Activated B cell treated with CpG ODN at 0.5 μM for 24 hours (primary cell): ENCODE measurements around the gene PFN4. TPM values are rescaled to one million over a fixed set of nuclear protein-coding genes. Genes with fewer than 3 reads are reported as not detected.

Experiments
- ATAC-seq: fragments of 200-7000 bp; cut with Tn5 transposase; one replicate; pipeline ENCODE4 v1.10.0; 2021; ENCODE audit warnings: low read depth, mild to moderate bottlenecking, moderate library complexity
- CTCF ChIA-PET: fragments of 350-600 bp; sonication (Branson Sonifier 250); formaldehyde crosslinking; loops from one replicate; lab custom pipeline; 2021; ENCODE audit warnings: antibody characterized with exemption; lab: Charles Lee
- POLR2A ChIA-PET: fragments of 350-600 bp; sonication (Branson Sonifier 250); formaldehyde crosslinking; loops from one replicate; lab custom pipeline; 2021; ENCODE audit warnings: antibody characterized with exemption; lab: Charles Lee
- DNase-seq: peaks from one replicate; pipeline ENCODE4 v3.0.0; 2022
- H3K27ac Mint-ChIP-seq: one replicate; pipeline ENCODE4 v1.8.0; 2020; ENCODE audit warnings: mixed read lengths
- H3K27me3 Mint-ChIP-seq: one replicate; pipeline ENCODE4 v1.8.0; 2021; ENCODE audit warnings: mixed read lengths
- H3K36me3 Mint-ChIP-seq: one replicate; pipeline ENCODE4 v1.8.0; 2021; ENCODE audit warnings: low read depth, mixed read lengths
- H3K4me1 Mint-ChIP-seq: one replicate; pipeline ENCODE4 v1.8.0; 2021; ENCODE audit warnings: mixed read lengths
- H3K4me3 Mint-ChIP-seq: one replicate; pipeline ENCODE4 v1.8.0; 2020; ENCODE audit warnings: mild to moderate bottlenecking, mixed read lengths
- H3K9me3 Mint-ChIP-seq: one replicate; pipeline ENCODE4 v1.8.0; 2020; ENCODE audit warnings: mixed read lengths
- CTCF ChIP-seq: fragments of 200-600 bp; IDR thresholded peaks from one replicate; pipeline ENCODE4 v1.8.0; 2022; ENCODE audit warnings: antibody characterized with exemption, mild to moderate bottlenecking
- intact Hi-C: fragments of 100-400 bp; cut with micrococcal nuclease; formaldehyde crosslinking; loops from one replicate; pipeline ENCODE4 v1.15.1; 2024
- total RNA-seq: library from RNA; stranded (reverse); gene quantifications from 2 replicates; pipeline ENCODE4 v1.2.3, GENCODE V29; 2022

The PFN4 gene
- total RNA-seq, 1 donor from 2014 or later = 0.60 TPM

- Mint-ChIP-seq H3K27me3 (no peaks in the 10 kb centered on the region), H3K36me3 (peaks cover 54% of the 10 kb centered on the region), H3K27ac (no peak overlapping the region), H3K4me1 (peaks cover 28% of the 10 kb centered on the region), H3K9me3 (no peaks in the 10 kb centered on the region), H3K4me3 (no peak overlapping the region)
- intact Hi-C loops = no loop called here
- ChIA-PET POLR2A (interaction anchor here (1.0 to 2.1 kb wide), 2 partner anchors 10 to 147 kb away, joined by 3 to 4 read pairs; partner anchors contain the start of genes ATAD2B and TP53I3), CTCF (interaction anchor here (0.8 kb wide), 1 partner anchor 11 kb away, joined by 4 read pairs; the partner anchor contains the start of gene TP53I3)
- no peak for DNase-seq
- TF ChIP-seq CTCF = no peak
- ATAC-seq = no peak
Observed at GRCh38 chr2:24073816-24074215, 49.3 kb downstream of the PFN4 start.

- H3K4me1 Mint-ChIP-seq = peaks cover 21% of the 10 kb centered on the region
- ChIA-PET POLR2A (interaction anchor here (2.1 kb wide), 1 partner anchor 12 kb away, joined by 4 read pairs; the partner anchor contains the start of gene TP53I3), CTCF (interaction anchor here (1.5 kb wide), 1 partner anchor 12 kb away, joined by 10 read pairs; the partner anchor contains the start of gene TP53I3)
- intact Hi-C loops = no loop called here
- ATAC-seq (no peak), DNase-seq (no peak)
- no peaks in the 10 kb centered on the region for H3K9me3 Mint-ChIP-seq
- no peaks in the 10 kb centered on the region for H3K27me3 Mint-ChIP-seq
- H3K36me3 Mint-ChIP-seq = peaks cover 69% of the 10 kb centered on the region
- H3K27ac Mint-ChIP-seq = no peak overlapping the region
- no peak overlapping the region for H3K4me3 Mint-ChIP-seq
- no peak for TF ChIP-seq CTCF
Observed at GRCh38 chr2:24072259-24072658, 50.9 kb downstream of the PFN4 start.

- intact Hi-C loops = no loop called here
- ChIA-PET CTCF (interaction anchor here (3.4 kb wide), 1 partner anchor 241 kb away, joined by 14 read pairs; no protein-coding TSS in a partner anchor), POLR2A (interaction anchor here (0.6 kb wide), 1 partner anchor 30 kb away, joined by 3 read pairs; no protein-coding TSS in a partner anchor)
- H3K9me3 Mint-ChIP-seq = no peaks in the 10 kb centered on the region
- TF ChIP-seq CTCF = no peak
- no peak overlapping the region for H3K27ac Mint-ChIP-seq
- no peak overlapping the region for H3K4me3 Mint-ChIP-seq
- no peaks in the 10 kb centered on the region for H3K27me3 Mint-ChIP-seq
- ATAC-seq (no peak), DNase-seq (no peak)
- H3K36me3 Mint-ChIP-seq = peaks cover 50% of the 10 kb centered on the region
- no peaks in the 10 kb centered on the region for H3K4me1 Mint-ChIP-seq
Observed at GRCh38 chr2:24065341-24065740, 57.8 kb downstream of the PFN4 start.

Other genes with a start within 250 kb of the PFN4 start
- gene ATAD2B, start 196.2 kb downstream of the PFN4 start, total RNA-seq = 64.5 and 85.5 TPM in 2 replicates
- gene UBXN2A, start 182.9 kb downstream of the PFN4 start, total RNA-seq = 9.4 and 12.8 TPM in 2 replicates
- gene MFSD2B, start 113.2 kb downstream of the PFN4 start, total RNA-seq = not detected in 2 replicates
- 20.0 and 20.6 TPM in 2 replicates for gene WDCP, start 75.9 kb downstream of the PFN4 start, total RNA-seq
- 1.4 and 2.3 TPM in 2 replicates for gene FKBP1B, start 73.6 kb downstream of the PFN4 start, total RNA-seq
- gene SF3B6, start 47.0 kb downstream of the PFN4 start, total RNA-seq = 70.4 and 71.4 TPM in 2 replicates
- 4.4 and 6.3 TPM in 2 replicates for gene TP53I3, start 38.5 kb downstream of the PFN4 start, total RNA-seq
- gene FAM228B, start 135 bp upstream of the PFN4 start, total RNA-seq = 24.7 and 26.2 TPM in 2 replicates
- gene FAM228A, start 51.7 kb upstream of the PFN4 start, total RNA-seq = not detected in 2 replicates
- 147 and 156 TPM in 2 replicates for gene ITSN2, start 237.2 kb upstream of the PFN4 start, total RNA-seq